Upper lobe of left lung (tissue), 6 donors: ENCODE results near the gene GDF15. TPM values are rescaled to one million over a fixed set of nuclear protein-coding genes. Genes with fewer than 3 reads are reported as not detected.

Experiments used
- ATAC-seq, 2 donors: fragments of 200-7000 bp; cut with Tn5 transposase; one replicate each; pipeline ENCODE4 v1.9.1; 2022; ENCODE audit warnings: mild to moderate bottlenecking in 2 of 2, moderate library complexity in 2 of 2; ENCODE audit not compliant: low FRiP score in 2 of 2
- DNase-seq, 2 donors: peaks; one replicate each; pipeline ENCODE4 v3.0.0-alpha.2; 2019 to 2020
- H3K27ac ChIP-seq, 4 donors: fragments of 200-600 bp; sonication (generic); one replicate each; pipeline ENCODE4 v1.5.1; 2016 to 2019
- H3K27me3 ChIP-seq, 4 donors: fragments of 200-600 bp; sonication (generic); one replicate each; pipeline ENCODE4 v1.5.1; 2017 to 2019
- H3K36me3 ChIP-seq, 4 donors: fragments of 200-600 bp; sonication (generic); one replicate each; pipeline ENCODE4 v1.5.1; 2016 to 2019
- H3K4me1 ChIP-seq, 4 donors: fragments of 200-600 bp; sonication (generic); one replicate each; pipeline ENCODE4 v1.5.1; 2018 to 2019
- H3K4me3 ChIP-seq, 4 donors: fragments of 200-600 bp; sonication (generic); one replicate each; pipeline ENCODE4 v1.5.1; 2017 to 2019; ENCODE audit warnings: mild to moderate bottlenecking in 2 of 4, moderate library complexity in 1 of 4
- H3K9me3 ChIP-seq, 4 donors: fragments of 200-600 bp; sonication (generic); one replicate each; pipeline ENCODE4 v1.5.1; 2018 to 2019
- EP300 ChIP-seq, 4 donors: sonication (generic); formaldehyde crosslinking; IDR thresholded peaks; one replicate each; pipeline ENCODE4 v1.5.1; 2017; ENCODE audit warnings: antibody characterized with exemption in 4 of 4, control low read depth in 2 of 4
- POLR2A ChIP-seq, 4 donors: fragments of 450-650 bp; IDR thresholded peaks; one replicate each; pipeline ENCODE4 v1.5.1; 2016 to 2017; ENCODE audit warnings: antibody characterized with exemption in 4 of 4, mild to moderate bottlenecking in 2 of 4
- POLR2AphosphoS5 ChIP-seq, 2 donors: sonication (generic); formaldehyde crosslinking; IDR thresholded peaks; one replicate each; pipeline ENCODE4 v1.5.1; 2017; ENCODE audit warnings: antibody characterized with exemption in 2 of 2
- WGBS, 2 donors: methylation state at CpG; one replicate each; pipeline ENCODE4 v1.1.5; 2017 to 2018; 5-methylcytosine and 5-hydroxymethylcytosine counted together
- total RNA-seq, 6 donors: library from RNA; depleted of rRNA in 4 of 6; stranded (reverse); fragments of >200 nt in 4 of 6; gene quantifications; one replicate each; pipeline versions ENCODE4 v1.1.0 to v1.2.1, GENCODE V29; 2016 to 2021
- TF ChIP-seq, protein P1 (sequence below), 6 experiments: fragments of 450-650 bp in 4 of 6; fragments of 200-600 bp in 2 of 6; sonication (generic) in 2 of 6; IDR thresholded peaks; one replicate each; pipeline ENCODE4 v1.5.1; 2016 to 2019; ENCODE audit warnings: antibody characterized with exemption in 6 of 6
- donor health status: DM: no; HTN: no; CAD: no; lungs with moderate emphysema.
- donor health status: DM: no; HTN: yes; CAD: no; lungs with severe emphysema.

The GDF15 gene
- total RNA-seq, 6 donors from 2014 or later: 42.5 to 126 (median 68.7) TPM

DNA sequence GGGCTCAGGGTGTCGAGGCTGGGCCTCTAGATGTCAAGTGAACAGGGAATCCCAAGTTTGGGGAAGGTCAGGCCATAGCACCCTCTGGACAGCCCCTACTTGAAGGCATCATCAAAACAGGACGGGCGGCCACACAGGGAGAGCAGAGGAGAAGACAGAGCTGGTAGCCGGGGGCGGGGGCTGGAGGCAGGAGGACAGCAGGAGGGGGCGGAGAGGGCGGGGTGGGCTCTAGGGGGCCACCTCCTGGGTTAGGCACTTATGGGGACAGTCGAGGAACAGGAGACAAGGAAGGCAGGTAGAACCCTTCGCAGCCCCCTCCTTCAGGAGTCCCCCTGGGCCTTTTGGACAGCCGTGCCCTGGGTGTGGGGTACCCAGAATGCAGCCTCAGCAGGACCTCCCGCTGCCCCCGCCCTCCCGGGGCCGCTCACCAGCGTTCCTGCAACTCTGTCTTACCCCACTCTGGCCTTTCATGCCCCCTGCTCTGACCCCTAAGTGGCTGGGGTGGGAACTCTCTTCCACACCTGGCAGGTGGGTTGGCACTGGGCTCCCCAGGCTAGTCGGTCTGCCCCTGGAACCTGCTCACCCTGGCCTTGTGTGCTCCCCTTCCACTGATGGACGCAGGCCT is 39.0 kb downstream of the GDF15 start:
- no peaks in the 10 kb centered on the region for H3K9me3 ChIP-seq
- peak overlapping the region in 1 of 4 donors; percentile 26 for H3K27ac ChIP-seq
- H3K36me3 ChIP-seq: peaks cover 0 to 4% (median 0%) of the 10 kb centered on the region in 4 donors
- DNase-seq: peak in 1 of 2 donors; percentile 71
- no peak for ATAC-seq
- 80 to 88% methylated on average over 15 to 17 of the region's 17 CpGs for WGBS, 2 donors
- H3K27me3 ChIP-seq: no peaks in the 10 kb centered on the region
- no peak overlapping the region for H3K4me3 ChIP-seq
- H3K4me1 ChIP-seq: peaks cover 34 to 66% (median 41%) of the 10 kb centered on the region in 4 donors
- TF ChIP-seq, protein P1, sequence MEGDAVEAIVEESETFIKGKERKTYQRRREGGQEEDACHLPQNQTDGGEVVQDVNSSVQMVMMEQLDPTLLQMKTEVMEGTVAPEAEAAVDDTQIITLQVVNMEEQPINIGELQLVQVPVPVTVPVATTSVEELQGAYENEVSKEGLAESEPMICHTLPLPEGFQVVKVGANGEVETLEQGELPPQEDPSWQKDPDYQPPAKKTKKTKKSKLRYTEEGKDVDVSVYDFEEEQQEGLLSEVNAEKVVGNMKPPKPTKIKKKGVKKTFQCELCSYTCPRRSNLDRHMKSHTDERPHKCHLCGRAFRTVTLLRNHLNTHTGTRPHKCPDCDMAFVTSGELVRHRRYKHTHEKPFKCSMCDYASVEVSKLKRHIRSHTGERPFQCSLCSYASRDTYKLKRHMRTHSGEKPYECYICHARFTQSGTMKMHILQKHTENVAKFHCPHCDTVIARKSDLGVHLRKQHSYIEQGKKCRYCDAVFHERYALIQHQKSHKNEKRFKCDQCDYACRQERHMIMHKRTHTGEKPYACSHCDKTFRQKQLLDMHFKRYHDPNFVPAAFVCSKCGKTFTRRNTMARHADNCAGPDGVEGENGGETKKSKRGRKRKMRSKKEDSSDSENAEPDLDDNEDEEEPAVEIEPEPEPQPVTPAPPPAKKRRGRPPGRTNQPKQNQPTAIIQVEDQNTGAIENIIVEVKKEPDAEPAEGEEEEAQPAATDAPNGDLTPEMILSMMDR (IDR thresholded peaks at IDR 0.05): no peak
- TF ChIP-seq EP300 (IDR thresholded peaks at IDR 0.05) (no peak), POLR2A (IDR thresholded peaks at IDR 0.05) (no peak), POLR2AphosphoS5 (IDR thresholded peaks at IDR 0.05) (no peak)

DNA sequence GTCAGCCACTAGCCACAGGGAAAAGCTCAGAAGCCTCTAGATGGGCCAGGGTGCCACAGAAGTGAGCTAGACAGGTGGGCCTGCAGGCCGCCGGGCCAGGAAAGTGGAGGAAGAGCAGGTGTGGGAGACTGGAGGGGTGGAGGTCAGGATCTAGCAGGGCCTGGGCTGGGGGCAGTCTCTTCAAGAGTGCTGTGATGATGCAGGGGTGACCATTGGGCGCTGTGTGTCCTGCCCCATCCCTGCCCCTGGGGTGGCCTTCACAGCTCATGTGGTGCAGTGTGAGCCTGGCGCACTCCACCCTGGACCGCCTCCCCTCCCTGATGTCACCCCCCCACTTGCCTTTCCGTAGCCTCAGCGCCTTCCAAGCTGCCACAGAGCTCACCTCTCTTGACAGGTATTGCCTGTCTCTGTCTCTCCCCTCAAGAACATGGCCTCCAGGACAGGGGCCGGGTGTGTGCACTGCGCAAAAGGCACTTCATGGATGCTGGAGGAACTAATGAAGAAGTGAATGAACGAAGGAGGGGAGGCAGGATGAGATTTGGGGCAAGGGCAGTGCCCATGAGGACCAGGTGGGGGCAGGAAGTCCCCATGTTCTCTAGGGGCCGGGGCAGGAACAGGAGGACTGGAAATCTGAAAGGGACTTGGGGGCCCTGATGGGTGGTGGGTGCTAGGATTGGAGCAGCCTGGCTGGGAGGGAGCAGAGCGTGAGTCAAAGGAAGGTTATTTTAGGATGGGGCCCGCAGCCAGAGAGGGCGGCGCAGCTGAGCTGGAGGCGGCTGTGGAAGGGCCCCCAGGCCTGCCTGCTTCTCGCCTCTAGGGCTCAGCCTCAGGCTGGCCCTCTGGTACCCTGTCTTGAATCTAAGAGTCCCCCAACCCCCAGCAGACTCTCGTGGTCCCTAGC is 39.8 kb downstream of the GDF15 start:
- H3K36me3 ChIP-seq: peaks cover 0 to 4% (median 0%) of the 10 kb centered on the region in 4 donors
- 82% methylated on average over 14 to 18 of the region's 18 CpGs for WGBS, 2 donors
- TF ChIP-seq, protein P1 (IDR thresholded peaks at IDR 0.05): no peak
- TF ChIP-seq POLR2A (IDR thresholded peaks at IDR 0.05) (no peak), EP300 (IDR thresholded peaks at IDR 0.05) (no peak), POLR2AphosphoS5 (IDR thresholded peaks at IDR 0.05) (no peak)
- H3K4me1 ChIP-seq: peaks cover 28 to 64% (median 34%) of the 10 kb centered on the region in 4 donors
- DNase-seq (peak in 1 of 2 donors; percentile 75), ATAC-seq (peak in 1 of 2 donors; percentile 67)
- H3K9me3 ChIP-seq: no peaks in the 10 kb centered on the region
- H3K27me3 ChIP-seq: no peaks in the 10 kb centered on the region
- H3K27ac ChIP-seq: peak overlapping the region in 3 of 4 donors; percentile 5 to 44 (median 26)
- no peak overlapping the region for H3K4me3 ChIP-seq

DNA sequence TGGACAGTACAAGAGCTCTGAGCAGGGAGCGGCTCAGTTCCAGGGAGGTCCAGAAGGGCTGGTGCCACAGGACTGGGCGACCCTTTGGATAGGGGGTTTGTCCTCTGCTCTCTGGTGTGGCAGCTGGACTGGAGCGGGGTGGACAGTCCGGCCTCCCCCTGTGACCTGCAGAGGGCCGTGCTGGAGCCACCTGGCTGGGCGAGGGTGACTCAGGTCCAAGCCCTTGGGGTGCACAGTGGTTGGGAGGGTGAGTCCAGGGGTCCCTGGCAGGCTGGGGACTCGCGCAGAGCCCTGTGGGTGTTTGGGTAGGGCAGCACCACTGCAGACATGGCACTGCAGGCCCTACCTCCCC is 40.4 kb downstream of the GDF15 start:
- H3K27me3 ChIP-seq: no peaks in the 10 kb centered on the region
- H3K4me1 ChIP-seq: peaks cover 26 to 58% (median 27%) of the 10 kb centered on the region in 4 donors
- peaks cover 0 to 4% (median 0%) of the 10 kb centered on the region in 4 donors for H3K36me3 ChIP-seq
- peak overlapping the region in 2 of 4 donors; percentile 26 to 44 for H3K27ac ChIP-seq
- TF ChIP-seq, protein P1 (IDR thresholded peaks at IDR 0.05): no peak
- no peak for TF ChIP-seq POLR2AphosphoS5 (IDR thresholded peaks at IDR 0.05)
- no peak for TF ChIP-seq EP300 (IDR thresholded peaks at IDR 0.05)
- no peak for TF ChIP-seq POLR2A (IDR thresholded peaks at IDR 0.05)
- WGBS, 2 donors: 95 to 100% methylated on average over 1 to 8 of the region's 8 CpGs
- peak in 1 of 2 donors; percentile 65 for DNase-seq
- no peaks in the 10 kb centered on the region for H3K9me3 ChIP-seq
- no peak for ATAC-seq
- no peak overlapping the region for H3K4me3 ChIP-seq

DNA sequence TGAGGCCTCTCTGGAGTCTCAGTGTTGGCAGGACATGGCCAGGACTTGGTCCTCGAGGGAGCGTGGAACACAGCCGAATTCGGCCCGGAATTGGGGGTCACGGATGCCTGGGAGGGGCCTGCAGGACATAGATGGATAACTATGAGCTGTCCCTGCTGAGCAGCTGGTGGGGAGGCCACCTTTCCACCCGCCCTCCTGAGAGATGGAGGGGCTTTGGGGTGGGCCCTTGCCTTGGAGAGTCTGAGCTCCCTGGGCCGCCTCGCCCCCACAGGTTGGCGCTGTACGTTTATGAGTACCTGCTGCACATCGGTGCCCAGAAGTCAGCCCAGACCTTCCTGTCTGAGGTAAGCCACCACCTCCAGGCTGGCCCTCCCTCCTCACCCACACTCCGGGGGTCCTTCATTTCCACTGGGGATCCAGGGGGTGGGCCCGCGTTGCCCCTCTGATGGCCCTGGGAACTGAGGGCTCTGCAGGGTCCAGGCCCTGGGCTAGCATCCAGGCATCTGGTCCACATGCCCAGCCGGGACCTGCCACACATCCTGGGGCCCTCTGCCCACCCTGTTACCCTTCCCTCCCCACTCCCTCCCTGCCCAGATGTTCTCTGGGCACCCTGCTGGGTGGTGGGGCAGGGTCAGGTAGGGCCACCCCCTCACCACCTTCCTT is 41.3 kb downstream of the GDF15 start:
- ATAC-seq: no peak
- peak in 1 of 2 donors; percentile 62 for DNase-seq
- Histone ChIP-seq H3K4me3 (no peak overlapping the region), H3K4me1 (peaks cover 25 to 54% (median 26%) of the 10 kb centered on the region in 4 donors), H3K27me3 (no peaks in the 10 kb centered on the region), H3K9me3 (no peaks in the 10 kb centered on the region), H3K27ac (no peak overlapping the region), H3K36me3 (peaks cover 0 to 4% (median 0%) of the 10 kb centered on the region in 4 donors)
- TF ChIP-seq, protein P1 (IDR thresholded peaks at IDR 0.05): no peak
- TF ChIP-seq EP300 (IDR thresholded peaks at IDR 0.05) (no peak), POLR2A (IDR thresholded peaks at IDR 0.05) (no peak), POLR2AphosphoS5 (IDR thresholded peaks at IDR 0.05) (no peak)
- 74 to 90% methylated on average over 5 to 8 of the region's 16 CpGs for WGBS, 2 donors
